ENCODE measurements around the gene GGA1. TPM values are rescaled to one million over a fixed set of nuclear protein-coding genes. Genes with fewer than 3 reads are reported as not detected.

The GGA1 gene
- total RNA-seq, 1 donor from 2014 or later: 78.9 TPM

- H3K27ac Mint-ChIP-seq: no peak overlapping the region
- H3K27me3 Mint-ChIP-seq (ENCODE audit: insufficient read depth): no peaks in the 10 kb centered on the region
- intact Hi-C loops (cut with micrococcal nuclease): no loop called here
- no peak for DNase-seq (ENCODE audit: low spot score)
- H3K4me1 Mint-ChIP-seq (ENCODE audit: low read depth): peaks cover 5% of the 10 kb centered on the region
- no peaks in the 10 kb centered on the region for H3K9me3 Mint-ChIP-seq
- no peak overlapping the region for H3K4me3 Mint-ChIP-seq
- peaks cover 12% of the 10 kb centered on the region for H3K36me3 Mint-ChIP-seq (ENCODE audit: low read depth)
Measured at GRCh38 chr22:37619991-37620390, 11.4 kb downstream of the GGA1 start.

- Mint-ChIP-seq H3K9me3 (no peaks in the 10 kb centered on the region), H3K36me3 (ENCODE audit: low read depth) (peaks cover 11% of the 10 kb centered on the region), H3K4me1 (ENCODE audit: low read depth) (peaks cover 19% of the 10 kb centered on the region), H3K4me3 (no peak overlapping the region), H3K27ac (no peak overlapping the region), H3K27me3 (ENCODE audit: insufficient read depth) (no peaks in the 10 kb centered on the region)
- DNase-seq (ENCODE audit: low spot score): no peak
- intact Hi-C loops (cut with micrococcal nuclease): no loop called here
Measured at GRCh38 chr22:37621352-37621860, 12.8 kb downstream of the GGA1 start.

DNA sequence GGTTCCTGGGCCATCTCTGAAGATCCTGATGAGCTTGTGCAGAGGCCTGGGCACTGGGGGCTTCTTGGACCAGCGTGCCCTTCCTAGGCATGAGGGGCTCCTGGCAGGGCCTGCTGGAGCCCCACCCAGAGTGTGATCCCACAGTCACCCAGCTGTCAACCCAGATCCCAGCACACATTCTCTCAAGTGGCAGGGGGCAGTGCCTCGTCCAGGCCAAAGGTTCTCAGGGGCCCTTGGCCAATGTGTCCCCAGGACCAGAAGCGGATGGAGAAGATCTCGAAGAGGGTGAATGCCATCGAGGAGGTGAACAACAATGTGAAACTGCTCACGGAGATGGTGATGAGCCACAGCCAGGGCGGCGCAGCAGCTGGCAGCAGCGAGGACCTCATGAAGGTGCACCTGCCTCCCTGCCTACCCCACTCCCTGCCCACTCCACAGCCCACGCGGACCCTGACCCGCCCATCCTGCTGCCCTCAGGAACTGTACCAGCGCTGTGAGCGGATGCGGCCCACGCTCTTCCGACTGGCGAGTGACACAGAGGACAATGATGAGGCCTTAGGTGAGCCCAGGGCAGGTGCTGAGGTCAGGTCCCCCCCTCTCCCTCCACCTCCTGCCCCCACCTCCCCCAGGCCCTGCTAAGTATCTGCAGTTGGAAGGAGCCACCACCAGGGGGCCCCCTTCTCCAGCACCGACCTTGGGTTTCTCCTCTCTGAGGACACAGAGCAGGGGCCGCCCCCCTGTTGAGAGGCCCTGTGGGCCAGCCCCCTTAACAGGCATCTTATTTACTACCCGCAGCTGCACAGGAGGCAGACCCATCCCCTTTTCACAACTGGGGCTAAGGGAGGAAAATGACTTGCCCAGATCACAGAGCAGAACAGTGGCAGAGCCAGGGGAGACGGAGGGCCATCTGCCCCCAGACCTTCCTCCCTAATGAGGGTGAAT, 14.7 kb downstream of the GGA1 start:
- Mint-ChIP-seq H3K4me1 (ENCODE audit: low read depth) (peaks cover 37% of the 10 kb centered on the region), H3K27me3 (ENCODE audit: insufficient read depth) (no peaks in the 10 kb centered on the region), H3K9me3 (no peaks in the 10 kb centered on the region), H3K27ac (peak overlapping the region; percentile 70), H3K36me3 (ENCODE audit: low read depth) (peaks cover 9% of the 10 kb centered on the region), H3K4me3 (peak overlapping the region; percentile 37)
- DNase-seq (ENCODE audit: low spot score): peak; percentile 58
- intact Hi-C loops (cut with micrococcal nuclease): loop anchor here (1.0 to 2.0 kb wide), 4 partner anchors 11 to 58 kb away; partner anchors contain the start of gene SH3BP1

- Mint-ChIP-seq H3K9me3 (no peaks in the 10 kb centered on the region), H3K4me3 (no peak overlapping the region), H3K27me3 (ENCODE audit: insufficient read depth) (no peaks in the 10 kb centered on the region), H3K36me3 (ENCODE audit: low read depth) (peaks cover 9% of the 10 kb centered on the region), H3K4me1 (ENCODE audit: low read depth) (peaks cover 42% of the 10 kb centered on the region), H3K27ac (peak overlapping the region; percentile 70)
- intact Hi-C loops (cut with micrococcal nuclease): no loop called here
- no peak for DNase-seq (ENCODE audit: low spot score)
Measured at GRCh38 chr22:37624017-37624365, 15.4 kb downstream of the GGA1 start.

DNA sequence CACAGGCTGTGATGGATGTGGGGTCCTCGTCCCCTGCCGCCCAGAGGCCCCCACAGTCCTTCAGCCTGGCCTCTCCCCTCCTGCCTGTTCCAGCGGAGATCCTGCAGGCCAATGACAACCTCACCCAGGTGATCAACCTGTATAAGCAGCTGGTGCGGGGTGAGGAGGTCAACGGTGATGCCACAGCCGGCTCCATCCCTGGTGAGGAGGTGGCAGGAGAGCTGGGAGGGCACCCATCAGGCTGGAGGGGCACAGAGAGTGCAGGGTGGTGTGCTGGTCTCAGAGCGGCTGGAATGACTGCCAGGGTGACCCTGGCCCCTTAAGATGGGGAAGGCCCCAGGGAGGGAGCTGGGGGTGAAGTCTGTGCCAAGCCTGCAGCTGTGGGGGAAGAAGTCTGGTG, 16.2 kb downstream of the GGA1 start:
- Mint-ChIP-seq H3K36me3 (ENCODE audit: low read depth) (peaks cover 7% of the 10 kb centered on the region), H3K9me3 (no peaks in the 10 kb centered on the region), H3K4me3 (no peak overlapping the region), H3K27ac (no peak overlapping the region), H3K27me3 (ENCODE audit: insufficient read depth) (no peaks in the 10 kb centered on the region), H3K4me1 (ENCODE audit: low read depth) (peaks cover 42% of the 10 kb centered on the region)
- no peak for DNase-seq (ENCODE audit: low spot score)
- intact Hi-C loops (cut with micrococcal nuclease): no loop called here

DNA sequence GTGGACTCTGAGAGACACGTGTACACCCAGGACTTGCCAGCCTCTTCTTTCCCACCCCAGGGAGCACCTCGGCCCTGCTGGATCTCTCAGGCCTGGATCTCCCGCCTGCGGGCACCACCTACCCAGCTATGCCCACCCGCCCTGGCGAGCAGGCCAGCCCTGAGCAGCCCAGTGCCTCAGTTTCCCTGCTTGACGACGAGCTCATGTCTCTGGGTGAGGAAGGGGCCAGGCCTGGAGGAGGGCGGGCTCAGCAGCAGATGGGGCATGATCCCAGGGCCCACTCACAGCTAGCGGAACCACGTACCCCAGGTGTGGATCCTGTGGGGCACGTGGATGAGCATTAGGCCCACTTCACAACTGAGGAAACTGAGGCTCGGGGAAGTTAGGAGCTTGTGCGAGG, 17.1 kb downstream of the GGA1 start:
- Mint-ChIP-seq H3K4me3 (no peak overlapping the region), H3K4me1 (ENCODE audit: low read depth) (peaks cover 42% of the 10 kb centered on the region), H3K36me3 (ENCODE audit: low read depth) (peaks cover 7% of the 10 kb centered on the region), H3K9me3 (no peaks in the 10 kb centered on the region), H3K27me3 (ENCODE audit: insufficient read depth) (no peaks in the 10 kb centered on the region), H3K27ac (no peak overlapping the region)
- intact Hi-C loops (cut with micrococcal nuclease): no loop called here
- no peak for DNase-seq (ENCODE audit: low spot score)

GRCh38 chr22:37626144-37626543, 17.5 kb downstream of the GGA1 start:
- Mint-ChIP-seq H3K4me1 (ENCODE audit: low read depth) (peaks cover 42% of the 10 kb centered on the region), H3K27me3 (ENCODE audit: insufficient read depth) (no peaks in the 10 kb centered on the region), H3K36me3 (ENCODE audit: low read depth) (peaks cover 7% of the 10 kb centered on the region), H3K9me3 (no peaks in the 10 kb centered on the region), H3K27ac (no peak overlapping the region), H3K4me3 (no peak overlapping the region)
- intact Hi-C loops (cut with micrococcal nuclease): no loop called here
- DNase-seq (ENCODE audit: low spot score): no peak

GRCh38 chr22:37626556-37627075, 18.0 kb downstream of the GGA1 start:
- Mint-ChIP-seq H3K4me1 (ENCODE audit: low read depth) (peaks cover 43% of the 10 kb centered on the region), H3K4me3 (peak overlapping the region; percentile 17), H3K9me3 (no peaks in the 10 kb centered on the region), H3K36me3 (ENCODE audit: low read depth) (peaks cover 7% of the 10 kb centered on the region), H3K27ac (peak overlapping the region; percentile 84), H3K27me3 (ENCODE audit: insufficient read depth) (no peaks in the 10 kb centered on the region)
- DNase-seq (ENCODE audit: low spot score): no peak
- intact Hi-C loops (cut with micrococcal nuclease): loop anchor here (1.0 kb wide), 1 partner anchor 10 kb away; no protein-coding TSS in a partner anchor

DNA sequence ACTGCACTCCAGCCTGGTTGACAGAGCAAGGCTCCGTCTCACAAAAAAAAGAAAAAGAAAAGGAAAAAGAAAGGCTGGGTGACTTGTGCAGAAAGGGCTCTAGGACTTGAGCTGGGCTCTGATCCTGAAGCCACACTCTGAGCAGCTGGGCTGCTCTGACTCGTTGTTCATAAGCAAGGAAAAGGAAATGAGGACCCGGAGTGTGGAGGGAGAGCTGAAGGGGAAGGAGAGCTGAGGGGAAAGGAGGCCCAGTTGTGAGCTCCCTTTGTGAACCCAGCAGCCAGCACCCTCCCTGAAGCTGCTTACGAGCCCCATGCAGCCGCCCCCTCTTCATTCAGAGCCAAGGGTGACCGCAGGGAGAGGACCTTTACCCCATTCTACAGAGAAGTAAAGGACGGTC, 18.5 kb downstream of the GGA1 start:
- H3K4me1 Mint-ChIP-seq (ENCODE audit: low read depth): peaks cover 47% of the 10 kb centered on the region
- intact Hi-C loops (cut with micrococcal nuclease): loop anchor here (1.0 kb wide), 1 partner anchor 9 kb away; no protein-coding TSS in a partner anchor

GRCh38 chr22:37627545-37627944, 18.9 kb downstream of the GGA1 start:
- peak overlapping the region; percentile 84 for H3K27ac Mint-ChIP-seq
- H3K4me3 Mint-ChIP-seq: peak overlapping the region; percentile 17
- intact Hi-C loops (cut with micrococcal nuclease): loop anchor here (1.0 kb wide), 1 partner anchor 9 kb away; no protein-coding TSS in a partner anchor
- H3K9me3 Mint-ChIP-seq: no peaks in the 10 kb centered on the region
- no peaks in the 10 kb centered on the region for H3K27me3 Mint-ChIP-seq (ENCODE audit: insufficient read depth)
- H3K4me1 Mint-ChIP-seq (ENCODE audit: low read depth): peaks cover 47% of the 10 kb centered on the region
- peak; percentile 34 for DNase-seq (ENCODE audit: low spot score)
- H3K36me3 Mint-ChIP-seq (ENCODE audit: low read depth): peaks cover 9% of the 10 kb centered on the region

More for the DNA sequence above, 18.5 kb downstream of the GGA1 start:
- peaks cover 9% of the 10 kb centered on the region for H3K36me3 Mint-ChIP-seq (ENCODE audit: low read depth)
- H3K27me3 Mint-ChIP-seq (ENCODE audit: insufficient read depth): no peaks in the 10 kb centered on the region
- no peak for DNase-seq (ENCODE audit: low spot score)
- H3K27ac Mint-ChIP-seq: peak overlapping the region; percentile 84
- H3K9me3 Mint-ChIP-seq: no peaks in the 10 kb centered on the region
- peak overlapping the region; percentile 17 for H3K4me3 Mint-ChIP-seq

- intact Hi-C loops (cut with micrococcal nuclease): no loop called here
- Mint-ChIP-seq H3K9me3 (no peaks in the 10 kb centered on the region), H3K4me1 (ENCODE audit: low read depth) (peaks cover 54% of the 10 kb centered on the region), H3K36me3 (ENCODE audit: low read depth) (peaks cover 6% of the 10 kb centered on the region), H3K27me3 (ENCODE audit: insufficient read depth) (no peaks in the 10 kb centered on the region), H3K4me3 (no peak overlapping the region), H3K27ac (peak overlapping the region; percentile 34)
- no peak for DNase-seq (ENCODE audit: low spot score)
Measured at GRCh38 chr22:37628830-37629229, 20.2 kb downstream of the GGA1 start.

- Mint-ChIP-seq H3K4me3 (no peak overlapping the region), H3K4me1 (ENCODE audit: low read depth) (peaks cover 64% of the 10 kb centered on the region), H3K36me3 (ENCODE audit: low read depth) (peaks cover 6% of the 10 kb centered on the region), H3K27me3 (ENCODE audit: insufficient read depth) (no peaks in the 10 kb centered on the region), H3K9me3 (no peaks in the 10 kb centered on the region), H3K27ac (no peak overlapping the region)
- no peak for DNase-seq (ENCODE audit: low spot score)
- intact Hi-C loops (cut with micrococcal nuclease): loop anchor here (5.0 kb wide), 1 partner anchor 177 kb away; the partner anchor contains the start of gene GCAT
Measured at GRCh38 chr22:37629928-37630327, 21.3 kb downstream of the GGA1 start.
